ENCODE measurements around the gene CCDC149. TPM values are rescaled to one million over a fixed set of nuclear protein-coding genes. Genes with fewer than 3 reads are reported as not detected.

The CCDC149 gene
- total RNA-seq, 2 experiments from 2014 or later: not detected

GRCh38 chr4:24930151-24930550 is 17.3 kb upstream of the CCDC149 start:
- no peaks in the 10 kb centered on the region for H3K9me2 ChIP-seq (ENCODE audit: insufficient read depth, low read length)
- BruUV-seq (replicated peaks): no TSS peak
- TF ChIP-seq EZH2phosphoT487 (IDR thresholded peaks at IDR 0.05; ENCODE audit: borderline replicate concordance, low read depth, low read length): no peak
- no peak for TF ChIP-seq CTCF (conservative IDR thresholded peaks at IDR 0.05; ENCODE audit: low read length)
- no peak overlapping the region for H2AFZ ChIP-seq (ENCODE audit: low read length)
- intact Hi-C loops (cut with micrococcal nuclease; ENCODE audit: unreplicated experiment): no loop called here
- DNase-seq (ENCODE audit: low spot score): no peak
- H3K9me3 ChIP-seq (ENCODE audit: low read length): no peaks in the 10 kb centered on the region
- H3K27ac ChIP-seq (ENCODE audit: low read depth, low read length, poor library complexity, severe bottlenecking): no peak overlapping the region
- CTCF ChIA-PET (ENCODE audit: unreplicated experiment): no interaction called here
- no peaks in the 10 kb centered on the region for H3K4me1 ChIP-seq (ENCODE audit: insufficient read depth, low read length, poor library complexity, severe bottlenecking)
- POLR2A ChIA-PET: interaction anchor here (0.5 kb wide), 1 partner anchor 736 kb away, joined by 3 read pairs; no protein-coding TSS in a partner anchor
- no peaks in the 10 kb centered on the region for H3K36me3 ChIP-seq (ENCODE audit: insufficient read depth, low read length)
- H4K20me1 ChIP-seq (ENCODE audit: insufficient read depth, low read length): no peaks in the 10 kb centered on the region
- no peak overlapping the region for H3K4me2 ChIP-seq (ENCODE audit: low read length)
- no peak overlapping the region for H3K4me3 ChIP-seq (ENCODE audit: low read depth, low read length, poor library complexity, severe bottlenecking)
- no peaks in the 10 kb centered on the region for H3K79me2 ChIP-seq (ENCODE audit: insufficient read depth, low read depth, low read length)

- no peaks in the 10 kb centered on the region for H3K9me3 ChIP-seq (ENCODE audit: low read length)
- no peak overlapping the region for H3K4me2 ChIP-seq (ENCODE audit: low read length)
- no peak overlapping the region for H3K27ac ChIP-seq (ENCODE audit: low read depth, low read length, poor library complexity, severe bottlenecking)
- no peaks in the 10 kb centered on the region for H3K36me3 ChIP-seq (ENCODE audit: insufficient read depth, low read length)
- H4K20me1 ChIP-seq (ENCODE audit: insufficient read depth, low read length): no peaks in the 10 kb centered on the region
- H2AFZ ChIP-seq (ENCODE audit: low read length): no peak overlapping the region
- TF ChIP-seq EZH2phosphoT487 (IDR thresholded peaks at IDR 0.05; ENCODE audit: borderline replicate concordance, low read depth, low read length) (no peak), CTCF (conservative IDR thresholded peaks at IDR 0.05; ENCODE audit: low read length) (no peak)
- CTCF ChIA-PET (ENCODE audit: unreplicated experiment): no interaction called here
- no peak for DNase-seq (ENCODE audit: low spot score)
- BruUV-seq (replicated peaks): no TSS peak
- no peaks in the 10 kb centered on the region for H3K9me2 ChIP-seq (ENCODE audit: insufficient read depth, low read length)
- H3K79me2 ChIP-seq (ENCODE audit: insufficient read depth, low read depth, low read length): no peaks in the 10 kb centered on the region
- no peak overlapping the region for H3K4me3 ChIP-seq (ENCODE audit: low read depth, low read length, poor library complexity, severe bottlenecking)
- POLR2A ChIA-PET: interaction anchor here (0.7 kb wide), 1 partner anchor 208 kb away, joined by 4 read pairs; no protein-coding TSS in a partner anchor
- H3K4me1 ChIP-seq (ENCODE audit: insufficient read depth, low read length, poor library complexity, severe bottlenecking): no peaks in the 10 kb centered on the region
- intact Hi-C loops (cut with micrococcal nuclease; ENCODE audit: unreplicated experiment): no loop called here
These were observed 15.9 kb upstream of the CCDC149 start for GRCh38 chr4:24928708-24929107.

GRCh38 chr4:24927049-24927448 is 14.2 kb upstream of the CCDC149 start:
- Histone ChIP-seq H4K20me1 (ENCODE audit: insufficient read depth, low read length) (no peaks in the 10 kb centered on the region), H3K9me3 (ENCODE audit: low read length) (no peaks in the 10 kb centered on the region), H3K4me3 (ENCODE audit: low read depth, low read length, poor library complexity, severe bottlenecking) (no peak overlapping the region), H3K79me2 (ENCODE audit: insufficient read depth, low read depth, low read length) (no peaks in the 10 kb centered on the region), H3K27ac (ENCODE audit: low read depth, low read length, poor library complexity, severe bottlenecking) (no peak overlapping the region), H3K9me2 (ENCODE audit: insufficient read depth, low read length) (no peaks in the 10 kb centered on the region), H3K4me1 (ENCODE audit: insufficient read depth, low read length, poor library complexity, severe bottlenecking) (no peaks in the 10 kb centered on the region), H2AFZ (ENCODE audit: low read length) (no peak overlapping the region), H3K36me3 (ENCODE audit: insufficient read depth, low read length) (no peaks in the 10 kb centered on the region), H3K4me2 (ENCODE audit: low read length) (no peak overlapping the region)
- DNase-seq (ENCODE audit: low spot score): no peak
- ChIA-PET POLR2A (interaction anchor here (0.6 kb wide), 1 partner anchor 22 kb away, joined by 3 read pairs; no protein-coding TSS in a partner anchor), CTCF (ENCODE audit: unreplicated experiment) (no interaction called here)
- BruUV-seq (replicated peaks): no TSS peak
- intact Hi-C loops (cut with micrococcal nuclease; ENCODE audit: unreplicated experiment): no loop called here
- TF ChIP-seq EZH2phosphoT487 (IDR thresholded peaks at IDR 0.05; ENCODE audit: borderline replicate concordance, low read depth, low read length): no peak
